ENCODE results near the gene ARHGAP18. TPM values are rescaled to one million over a fixed set of nuclear protein-coding genes. Genes with fewer than 3 reads are reported as not detected.

The ARHGAP18 gene
- total and polyA plus RNA-seq, 10 of the 15 experiments (the other 5 are each of a cell fraction or from before 2014, with no cell fraction given): 18.2 to 52.2 (median 31.7) TPM

DNA sequence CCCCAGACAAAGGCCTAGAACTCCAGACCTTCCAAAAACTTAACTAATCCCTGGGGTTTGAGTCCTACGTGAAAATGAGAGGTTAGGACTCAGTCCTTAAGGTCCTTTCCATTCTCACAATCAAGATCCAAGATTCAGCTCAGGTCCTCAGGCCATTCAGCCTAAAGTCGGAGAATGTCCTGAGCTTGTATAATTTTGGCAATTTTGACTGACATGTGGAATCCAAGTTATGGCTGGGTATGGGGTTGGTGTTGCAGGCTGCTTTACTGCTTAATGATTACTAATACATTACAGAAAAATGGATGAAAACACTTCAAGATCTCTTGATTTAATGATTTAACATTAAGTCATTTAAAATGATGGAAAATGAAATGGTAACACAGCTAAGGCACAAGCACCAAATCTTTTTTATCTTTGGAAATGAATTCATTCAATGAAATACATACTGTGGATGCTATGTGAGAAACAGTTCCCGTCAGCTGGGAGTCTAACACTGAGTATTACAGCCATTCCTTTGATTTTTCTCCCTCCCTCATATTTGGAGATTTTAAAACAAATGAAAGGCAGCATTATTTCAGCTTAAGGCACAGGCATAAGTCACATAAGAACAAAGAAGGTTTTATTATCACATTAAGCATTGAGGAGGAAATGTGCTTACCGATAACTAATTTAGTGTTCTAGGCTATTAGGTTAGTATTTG lies 1.3 kb downstream of the ARHGAP18 start (continued):
- TF ChIP-seq, protein P1, sequence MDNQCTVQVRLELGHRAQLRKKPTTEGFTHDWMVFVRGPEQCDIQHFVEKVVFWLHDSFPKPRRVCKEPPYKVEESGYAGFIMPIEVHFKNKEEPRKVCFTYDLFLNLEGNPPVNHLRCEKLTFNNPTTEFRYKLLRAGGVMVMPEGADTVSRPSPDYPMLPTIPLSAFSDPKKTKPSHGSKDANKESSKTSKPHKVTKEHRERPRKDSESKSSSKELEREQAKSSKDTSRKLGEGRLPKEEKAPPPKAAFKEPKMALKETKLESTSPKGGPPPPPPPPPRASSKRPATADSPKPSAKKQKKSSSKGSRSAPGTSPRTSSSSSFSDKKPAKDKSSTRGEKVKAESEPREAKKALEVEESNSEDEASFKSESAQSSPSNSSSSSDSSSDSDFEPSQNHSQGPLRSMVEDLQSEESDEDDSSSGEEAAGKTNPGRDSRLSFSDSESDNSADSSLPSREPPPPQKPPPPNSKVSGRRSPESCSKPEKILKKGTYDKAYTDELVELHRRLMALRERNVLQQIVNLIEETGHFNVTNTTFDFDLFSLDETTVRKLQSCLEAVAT (IDR thresholded peaks at IDR 0.05): peak; percentile 87
- TF ChIP-seq, protein P2, sequence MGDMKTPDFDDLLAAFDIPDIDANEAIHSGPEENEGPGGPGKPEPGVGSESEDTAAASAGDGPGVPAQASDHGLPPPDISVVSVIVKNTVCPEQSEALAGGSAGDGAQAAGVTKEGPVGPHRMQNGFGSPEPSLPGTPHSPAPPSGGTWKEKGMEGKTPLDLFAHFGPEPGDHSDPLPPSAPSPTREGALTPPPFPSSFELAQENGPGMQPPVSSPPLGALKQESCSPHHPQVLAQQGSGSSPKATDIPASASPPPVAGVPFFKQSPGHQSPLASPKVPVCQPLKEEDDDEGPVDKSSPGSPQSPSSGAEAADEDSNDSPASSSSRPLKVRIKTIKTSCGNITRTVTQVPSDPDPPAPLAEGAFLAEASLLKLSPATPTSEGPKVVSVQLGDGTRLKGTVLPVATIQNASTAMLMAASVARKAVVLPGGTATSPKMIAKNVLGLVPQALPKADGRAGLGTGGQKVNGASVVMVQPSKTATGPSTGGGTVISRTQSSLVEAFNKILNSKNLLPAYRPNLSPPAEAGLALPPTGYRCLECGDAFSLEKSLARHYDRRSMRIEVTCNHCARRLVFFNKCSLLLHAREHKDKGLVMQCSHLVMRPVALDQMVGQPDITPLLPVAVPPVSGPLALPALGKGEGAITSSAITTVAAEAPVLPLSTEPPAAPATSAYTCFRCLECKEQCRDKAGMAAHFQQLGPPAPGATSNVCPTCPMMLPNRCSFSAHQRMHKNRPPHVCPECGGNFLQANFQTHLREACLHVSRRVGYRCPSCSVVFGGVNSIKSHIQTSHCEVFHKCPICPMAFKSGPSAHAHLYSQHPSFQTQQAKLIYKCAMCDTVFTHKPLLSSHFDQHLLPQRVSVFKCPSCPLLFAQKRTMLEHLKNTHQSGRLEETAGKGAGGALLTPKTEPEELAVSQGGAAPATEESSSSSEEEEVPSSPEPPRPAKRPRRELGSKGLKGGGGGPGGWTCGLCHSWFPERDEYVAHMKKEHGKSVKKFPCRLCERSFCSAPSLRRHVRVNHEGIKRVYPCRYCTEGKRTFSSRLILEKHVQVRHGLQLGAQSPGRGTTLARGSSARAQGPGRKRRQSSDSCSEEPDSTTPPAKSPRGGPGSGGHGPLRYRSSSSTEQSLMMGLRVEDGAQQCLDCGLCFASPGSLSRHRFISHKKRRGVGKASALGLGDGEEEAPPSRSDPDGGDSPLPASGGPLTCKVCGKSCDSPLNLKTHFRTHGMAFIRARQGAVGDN (IDR thresholded peaks at IDR 0.05): 0 out of 2 replicates have a peak, but pooled peaks have one; percentile 7

DNA sequence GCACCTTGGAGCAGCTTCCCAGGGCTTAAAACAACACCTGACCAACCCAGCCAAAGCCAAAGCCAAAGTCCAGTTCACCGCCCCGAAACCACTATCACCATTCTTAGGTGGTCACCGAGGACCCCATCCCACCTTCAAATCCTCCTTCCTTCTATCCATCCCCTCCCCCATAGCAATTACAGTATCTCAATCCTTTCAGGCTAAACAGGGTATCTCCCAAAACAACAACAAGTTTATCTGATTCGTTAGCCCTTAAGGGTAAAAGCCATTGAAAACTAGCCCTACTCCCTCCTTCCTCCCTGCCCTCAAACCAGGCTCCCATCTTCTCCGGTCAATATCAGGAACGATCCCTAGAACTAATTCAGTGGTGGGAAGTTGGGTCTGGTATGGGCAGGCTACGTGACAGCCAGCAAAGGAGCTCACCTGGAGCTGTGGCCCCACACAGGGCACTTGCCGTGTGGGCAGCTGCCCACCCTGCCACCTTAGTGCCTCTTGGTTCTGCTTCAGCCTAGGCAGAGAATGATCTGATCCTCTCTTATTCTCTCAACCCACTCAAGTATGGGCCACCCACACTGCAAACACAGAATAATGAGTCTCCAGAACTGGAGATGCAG lies 2.0 kb downstream of the ARHGAP18 start:
- Histone ChIP-seq H3K36me3 (ENCODE audit: control insufficient read depth in 2 of 2, insufficient read depth in 2 of 2, low read length in 1 of 2) (no peaks in the 10 kb centered on the region; a peak in 1 of 4 replicates), H3K4me3 (peak overlapping the region; percentile 94), H3K4me1 (ENCODE audit: control insufficient read depth, insufficient read depth, low read length) (peaks cover 24% of the 10 kb centered on the region), H3K9ac (ENCODE audit: control insufficient read depth, insufficient read depth, low read length) (peak overlapping the region; percentile 79), H3K4me2 (ENCODE audit: control insufficient read depth, insufficient read depth) (peak overlapping the region; percentile 98), H4K20me1 (ENCODE audit: control insufficient read depth, insufficient read depth) (no peaks in the 10 kb centered on the region), H2AFZ (ENCODE audit: control insufficient read depth, low read depth, low read length) (no peak overlapping the region), H3K9me3 (replicated peaks; ENCODE audit: control insufficient read depth, insufficient read depth, low read length) (no peaks in the 10 kb centered on the region; the same call in 2 of the 3 replicates), H3K27ac (ENCODE audit: control insufficient read depth, insufficient read depth) (peak overlapping the region; percentile 73), H3K27me3 (replicated peaks in 1 of 2; ENCODE audit: control insufficient read depth in 2 of 2, insufficient read depth in 2 of 2, low read length in 1 of 2) (no peaks in the 10 kb centered on the region), H3K79me2 (ENCODE audit: control insufficient read depth, insufficient read depth, low read length) (peaks cover 72% of the 10 kb centered on the region)
- BruUV-seq (replicated peaks): no TSS peak
- intact Hi-C loops (cut with micrococcal nuclease; ENCODE audit: unreplicated experiment): loop anchor here (5.0 kb wide), 1 partner anchor 86 kb away; no protein-coding TSS in a partner anchor
- RAD21 ChIA-PET (ENCODE audit: unreplicated experiment): interaction anchor here (0.7 to 12.3 kb wide), 18 partner anchors 7 to 314 kb away, joined by 3 to 189 read pairs (median 6); no protein-coding TSS in a partner anchor
- 83% methylated on average over 8 of the region's 8 CpGs for WGBS (ENCODE audit: insufficient coverage, insufficient replicate concordance, low lambda C conversion rate, missing lambda C conversion rate)
- SMC1A ChIA-PET (ENCODE audit: uncharacterized antibody, unreplicated experiment): interaction anchor here (0.6 to 17.6 kb wide), 16 partner anchors 8 to 313 kb away, joined by 3 to 434 read pairs (median 8); no protein-coding TSS in a partner anchor
- FAIRE-seq (no peak), ATAC-seq (peak; percentile 16), DNase-seq (ENCODE audit: low read depth, low spot score) (no peak)
- in situ Hi-C loops (cut with MboI): no loop called here
- POLR2A ChIA-PET: interaction anchor here (0.6 to 8.6 kb wide), 9 partner anchors 8 to 175 kb away, joined by 3 to 115 read pairs (median 17); no protein-coding TSS in a partner anchor
- CTCF ChIA-PET: interaction anchor here (0.8 to 11.3 kb wide), 12 partner anchors 8 to 208 kb away, joined by 3 to 117 read pairs (median 10); no protein-coding TSS in a partner anchor
- TF ChIP-seq, protein P3, sequence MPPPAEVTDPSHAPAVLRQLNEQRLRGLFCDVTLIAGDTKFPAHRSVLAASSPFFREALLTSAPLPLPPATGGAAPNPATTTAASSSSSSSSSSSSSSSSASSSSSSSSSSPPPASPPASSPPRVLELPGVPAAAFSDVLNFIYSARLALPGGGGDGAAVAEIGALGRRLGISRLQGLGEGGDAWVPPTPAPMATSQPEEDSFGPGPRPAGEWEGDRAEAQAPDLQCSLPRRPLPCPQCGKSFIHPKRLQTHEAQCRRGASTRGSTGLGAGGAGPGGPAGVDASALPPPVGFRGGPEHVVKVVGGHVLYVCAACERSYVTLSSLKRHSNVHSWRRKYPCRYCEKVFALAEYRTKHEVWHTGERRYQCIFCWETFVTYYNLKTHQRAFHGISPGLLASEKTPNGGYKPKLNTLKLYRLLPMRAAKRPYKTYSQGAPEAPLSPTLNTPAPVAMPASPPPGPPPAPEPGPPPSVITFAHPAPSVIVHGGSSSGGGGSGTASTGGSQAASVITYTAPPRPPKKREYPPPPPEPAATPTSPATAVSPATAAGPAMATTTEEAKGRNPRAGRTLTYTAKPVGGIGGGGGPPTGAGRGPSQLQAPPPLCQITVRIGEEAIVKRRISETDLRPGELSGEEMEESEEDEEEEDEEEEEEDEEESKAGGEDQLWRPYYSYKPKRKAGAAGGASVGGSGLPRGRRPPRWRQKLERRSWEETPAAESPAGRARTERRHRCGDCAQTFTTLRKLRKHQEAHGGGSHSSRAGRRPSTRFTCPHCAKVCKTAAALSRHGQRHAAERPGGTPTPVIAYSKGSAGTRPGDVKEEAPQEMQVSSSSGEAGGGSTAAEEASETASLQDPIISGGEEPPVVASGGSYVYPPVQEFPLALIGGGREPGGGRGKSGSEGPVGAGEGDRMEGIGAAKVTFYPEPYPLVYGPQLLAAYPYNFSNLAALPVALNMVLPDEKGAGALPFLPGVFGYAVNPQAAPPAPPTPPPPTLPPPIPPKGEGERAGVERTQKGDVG (CRISPR knock-in tag; IDR thresholded peaks at IDR 0.05): no peak
- TF ChIP-seq MYC (IDR thresholded peaks at IDR 0.05; ENCODE audit: insufficient read depth, insufficient read length, insufficient replicate concordance, low read length, severe bottlenecking): no peak
- TF ChIP-seq, protein P4, sequence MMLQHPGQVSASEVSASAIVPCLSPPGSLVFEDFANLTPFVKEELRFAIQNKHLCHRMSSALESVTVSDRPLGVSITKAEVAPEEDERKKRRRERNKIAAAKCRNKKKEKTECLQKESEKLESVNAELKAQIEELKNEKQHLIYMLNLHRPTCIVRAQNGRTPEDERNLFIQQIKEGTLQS (IDR thresholded peaks at IDR 0.05; ENCODE audit: borderline replicate concordance, extremely low read depth, low read depth, low read length): no peak
- peak; percentile 48; the same call in 1 of the 2 replicates for TF ChIP-seq MTA2 (IDR thresholded peaks at IDR 0.05; ENCODE audit: low read depth)
- no peak for TF ChIP-seq HDAC6 (IDR thresholded peaks at IDR 0.05; ENCODE audit: unreplicated experiment)

All from GM12878 (cell line).